NB4 (cell line): ENCODE measurements around the gene SYDE2.

Experiments
- DNase-seq: peaks from one replicate; pipeline ENCODE4 v3.0.0; 2010; ENCODE audit warnings: low read depth
- H3K4me3 ChIP-seq: one replicate; pipeline ENCODE4 v1.5.1; 2011; ENCODE audit warnings: mild to moderate bottlenecking, low read depth, low read length, moderate library complexity
- CTCF ChIP-seq: IDR thresholded peaks from one replicate; pipeline ENCODE4 v1.5.1; 2012; ENCODE audit warnings: low read depth, low read length
- MYC ChIP-seq: IDR thresholded peaks from 2 replicates; pipeline ENCODE4 v1.6.1; 2011; ENCODE audit warnings: low read depth, low read length
- POLR2A ChIP-seq: IDR thresholded peaks from 2 replicates; pipeline ENCODE4 v1.6.1; 2011; ENCODE audit warnings: mild to moderate bottlenecking; ENCODE audit not compliant: insufficient read length; ENCODE audit errors: extremely low read depth
- TF ChIP-seq, protein P1 (sequence below): IDR thresholded peaks from 2 replicates; pipeline ENCODE4 v1.6.1; 2011; ENCODE audit warnings: low read depth, low read length

SYDE2 gene

GRCh38 chr1:85243372-85243771 is 42.6 kb upstream of the SYDE2 start:
- no peak for DNase-seq
- TF ChIP-seq, protein P1, sequence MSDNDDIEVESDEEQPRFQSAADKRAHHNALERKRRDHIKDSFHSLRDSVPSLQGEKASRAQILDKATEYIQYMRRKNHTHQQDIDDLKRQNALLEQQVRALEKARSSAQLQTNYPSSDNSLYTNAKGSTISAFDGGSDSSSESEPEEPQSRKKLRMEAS = no peak
- TF ChIP-seq POLR2A (no peak), MYC (no peak), CTCF (no peak)
- H3K4me3 ChIP-seq = no peak overlapping the region

DNA sequence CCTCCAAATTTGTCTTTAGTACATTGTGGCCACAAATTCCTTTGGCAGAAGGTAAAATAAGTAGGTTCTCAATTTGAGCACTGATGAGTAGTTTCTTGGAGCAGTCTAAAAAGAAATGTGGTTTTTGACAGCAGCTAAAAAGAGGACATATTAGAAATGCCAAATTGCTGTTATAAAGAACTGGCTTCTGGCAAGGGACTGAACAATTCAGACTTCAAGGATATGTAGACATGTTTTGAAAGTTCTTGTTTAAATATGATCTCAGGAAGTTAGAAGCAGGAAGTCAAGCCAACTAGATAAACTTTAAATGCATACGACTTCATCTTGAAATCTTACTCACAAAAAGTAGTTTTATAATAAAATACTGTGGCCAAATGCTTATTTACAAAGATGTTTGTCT is 39.8 kb upstream of the SYDE2 start:
- TF ChIP-seq POLR2A = no peak
- TF ChIP-seq, protein P1 = no peak
- no peak for TF ChIP-seq MYC
- TF ChIP-seq CTCF = no peak
- DNase-seq = no peak
- H3K4me3 ChIP-seq = no peak overlapping the region

DNA sequence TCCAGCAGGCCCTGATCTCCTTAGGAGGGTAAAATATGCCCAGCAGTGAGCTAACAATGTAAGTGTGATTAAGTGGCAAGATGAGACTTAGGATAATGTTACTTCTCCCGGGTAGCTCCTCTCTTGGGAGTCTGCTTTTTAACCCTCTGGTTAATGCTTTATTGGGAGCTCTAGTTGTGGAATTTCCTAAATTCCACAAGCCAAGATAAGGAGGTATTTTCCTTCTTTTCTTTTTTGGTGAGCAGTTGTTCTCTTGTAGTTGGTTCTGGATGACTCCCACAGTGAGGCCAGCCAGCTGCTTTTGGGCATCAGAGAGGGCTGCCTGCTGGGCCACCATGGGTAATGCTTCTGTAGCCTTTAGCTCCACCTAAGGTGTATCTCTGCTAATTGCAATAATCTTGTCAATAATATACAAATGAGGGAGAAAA is 39.4 kb upstream of the SYDE2 start:
- DNase-seq = peak; percentile 25
- H3K4me3 ChIP-seq = no peak overlapping the region
- TF ChIP-seq MYC = no peak
- TF ChIP-seq CTCF = no peak
- TF ChIP-seq POLR2A = no peak
- TF ChIP-seq, protein P1 = no peak

DNA sequence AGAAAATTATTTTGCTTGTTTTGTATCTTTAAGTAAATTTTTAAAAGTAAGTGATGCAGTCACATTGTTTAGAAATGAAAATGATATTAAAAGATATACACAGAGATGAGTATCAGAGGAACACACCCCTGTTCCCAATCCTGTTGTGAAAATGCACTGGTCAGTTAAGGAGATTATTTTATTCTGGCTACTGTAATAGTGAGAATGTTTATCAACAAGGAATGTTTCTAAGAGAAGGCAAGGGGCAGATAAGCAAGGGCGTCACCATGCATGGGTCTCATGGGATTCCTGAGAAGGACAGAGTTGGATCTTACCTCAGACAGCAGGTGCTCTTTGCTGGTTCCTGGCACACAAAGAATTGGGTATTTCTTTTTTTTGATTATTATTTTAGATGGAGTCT is 36.8 kb upstream of the SYDE2 start:
- DNase-seq = no peak
- TF ChIP-seq POLR2A = no peak
- no peak for TF ChIP-seq MYC
- TF ChIP-seq, protein P1 = no peak
- TF ChIP-seq CTCF = no peak
- H3K4me3 ChIP-seq = no peak overlapping the region

GRCh38 chr1:85230305-85230977 is 29.6 kb upstream of the SYDE2 start:
- peak; percentile 17 for TF ChIP-seq CTCF
- no peak for TF ChIP-seq POLR2A
- TF ChIP-seq, protein P1 = no peak
- DNase-seq = peak; percentile 12
- H3K4me3 ChIP-seq = no peak overlapping the region

GRCh38 chr1:85229574-85230097 is 28.8 kb upstream of the SYDE2 start:
- DNase-seq = no peak
- TF ChIP-seq POLR2A = no peak
- TF ChIP-seq MYC = no peak
- TF ChIP-seq, protein P1 = no peak
- no peak for TF ChIP-seq CTCF

More at GRCh38 chr1:85229574-85230097, 28.8 kb upstream of the SYDE2 start:
- no peak overlapping the region for H3K4me3 ChIP-seq
